Gastroesophageal sphincter (tissue), 3 donors: ENCODE results near the gene HAUS3.

Source experiments
- POLR2A ChIP-seq, 2 donors: fragments of 450-650 bp; IDR thresholded peaks; one replicate each; pipeline ENCODE4 v1.6.1; 2017; ENCODE audit warnings: antibody characterized with exemption in 2 of 2, mild to moderate bottlenecking in 2 of 2, moderate library complexity in 1 of 2
- POLR2AphosphoS5 ChIP-seq: sonication (generic); formaldehyde crosslinking; IDR thresholded peaks from one replicate; pipeline ENCODE4 v1.6.1; 2017; ENCODE audit warnings: antibody characterized with exemption
- TF ChIP-seq, protein P1 (sequence below), 4 experiments: fragments of 200-600 bp in 2 of 4; fragments of 450-650 bp in 2 of 4; sonication (generic) in 1 of 4; IDR thresholded peaks; one replicate each; pipeline ENCODE4 v1.5.1; 2017 to 2019; ENCODE audit warnings: antibody characterized with exemption in 4 of 4, mild to moderate bottlenecking in 2 of 4, moderate library complexity in 2 of 4

DNA sequence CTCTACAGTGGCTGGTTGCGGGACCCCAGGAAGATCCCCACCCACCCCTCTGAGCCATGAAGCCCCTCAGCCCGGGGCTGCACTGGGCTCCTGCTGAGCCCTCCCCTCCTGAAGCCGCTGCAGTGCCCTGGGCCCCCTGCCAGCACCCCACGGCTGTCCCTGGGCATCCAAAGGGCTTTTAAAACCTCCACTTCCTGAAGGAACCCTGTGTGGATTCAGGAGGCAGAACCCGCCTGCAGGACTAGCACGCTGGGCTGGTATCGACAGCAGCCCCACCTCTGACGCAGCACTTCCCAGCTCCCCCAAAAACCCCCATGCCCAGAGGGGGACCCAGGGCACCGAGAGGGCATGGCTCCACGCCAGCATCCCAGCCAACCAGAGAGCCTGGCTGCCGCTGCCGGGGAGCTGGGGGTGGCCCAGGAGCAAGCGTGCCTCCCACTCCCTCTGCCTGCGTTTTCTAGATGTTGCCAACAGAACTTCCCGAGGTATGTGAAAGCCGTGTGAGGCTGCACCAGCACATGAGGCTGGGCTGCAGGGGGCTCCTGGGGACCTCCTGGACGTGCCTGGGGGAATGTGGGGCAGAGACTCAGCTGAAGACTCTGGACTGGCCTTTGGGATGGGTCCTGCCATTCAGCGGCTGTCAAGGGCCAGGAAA, 13.7 kb upstream of the HAUS3 start:
- TF ChIP-seq POLR2AphosphoS5 (no peak), POLR2A (IDR thresholded peaks at IDR 0.05) (no peak)
- TF ChIP-seq, protein P1, sequence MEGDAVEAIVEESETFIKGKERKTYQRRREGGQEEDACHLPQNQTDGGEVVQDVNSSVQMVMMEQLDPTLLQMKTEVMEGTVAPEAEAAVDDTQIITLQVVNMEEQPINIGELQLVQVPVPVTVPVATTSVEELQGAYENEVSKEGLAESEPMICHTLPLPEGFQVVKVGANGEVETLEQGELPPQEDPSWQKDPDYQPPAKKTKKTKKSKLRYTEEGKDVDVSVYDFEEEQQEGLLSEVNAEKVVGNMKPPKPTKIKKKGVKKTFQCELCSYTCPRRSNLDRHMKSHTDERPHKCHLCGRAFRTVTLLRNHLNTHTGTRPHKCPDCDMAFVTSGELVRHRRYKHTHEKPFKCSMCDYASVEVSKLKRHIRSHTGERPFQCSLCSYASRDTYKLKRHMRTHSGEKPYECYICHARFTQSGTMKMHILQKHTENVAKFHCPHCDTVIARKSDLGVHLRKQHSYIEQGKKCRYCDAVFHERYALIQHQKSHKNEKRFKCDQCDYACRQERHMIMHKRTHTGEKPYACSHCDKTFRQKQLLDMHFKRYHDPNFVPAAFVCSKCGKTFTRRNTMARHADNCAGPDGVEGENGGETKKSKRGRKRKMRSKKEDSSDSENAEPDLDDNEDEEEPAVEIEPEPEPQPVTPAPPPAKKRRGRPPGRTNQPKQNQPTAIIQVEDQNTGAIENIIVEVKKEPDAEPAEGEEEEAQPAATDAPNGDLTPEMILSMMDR (IDR thresholded peaks at IDR 0.05), result peak in 1 of 4 experiments; percentile 11
